Eye (tissue), 1 donor: ENCODE measurements around the gene DAZAP1.
"Not testable (repeated sequence)": the region's sequence is repeated elsewhere in the genome, so short reads cannot be mapped to it uniquely, and the experiment has no call there.

Experiments
- DNase-seq: peaks from one replicate; pipeline ENCODE4 v3.0.0-alpha.2; 2015

DAZAP1 gene

GRCh38 chr19:1411255-1412191 is 4.1 kb downstream of the DAZAP1 start:
- DNase-seq, result peak; percentile 72

- no peak for DNase-seq
These were observed 5.0 kb downstream of the DAZAP1 start for GRCh38 chr19:1412323-1412923.

GRCh38 chr19:1412995-1413800 is 5.8 kb downstream of the DAZAP1 start:
- no peak for DNase-seq

- DNase-seq, result no peak
These were observed 8.8 kb downstream of the DAZAP1 start for GRCh38 chr19:1416014-1416841.

- no peak for DNase-seq
These were observed 9.8 kb downstream of the DAZAP1 start for GRCh38 chr19:1417145-1417544.

GRCh38 chr19:1417681-1418495 is 10.5 kb downstream of the DAZAP1 start:
- no peak for DNase-seq

- no peak for DNase-seq
These were observed 11.1 kb downstream of the DAZAP1 start for GRCh38 chr19:1418496-1418775.

- no peak for DNase-seq
These were observed 11.8 kb downstream of the DAZAP1 start for GRCh38 chr19:1418951-1419738.

- not testable (repeated sequence) for DNase-seq
These were observed 12.7 kb downstream of the DAZAP1 start for GRCh38 chr19:1420085-1420484.

- DNase-seq, result no peak
These were observed 13.2 kb downstream of the DAZAP1 start for GRCh38 chr19:1420590-1420989.

- no peak for DNase-seq
These were observed 14.0 kb downstream of the DAZAP1 start for GRCh38 chr19:1421218-1421957.

- DNase-seq, result no peak
These were observed 14.5 kb downstream of the DAZAP1 start for GRCh38 chr19:1421958-1422305.

- DNase-seq, result no peak
These were observed 15.0 kb downstream of the DAZAP1 start for GRCh38 chr19:1422360-1422759.

GRCh38 chr19:1422943-1423342 is 15.6 kb downstream of the DAZAP1 start:
- no peak for DNase-seq

- DNase-seq, result peak; percentile 58
These were observed 16.2 kb downstream of the DAZAP1 start for GRCh38 chr19:1423436-1424191.

- peak; percentile 73 for DNase-seq
These were observed 17.0 kb downstream of the DAZAP1 start for GRCh38 chr19:1424192-1424955.

- peak; percentile 63 for DNase-seq
These were observed 17.9 kb downstream of the DAZAP1 start for GRCh38 chr19:1425102-1425837.

GRCh38 chr19:1425902-1426301 is 18.5 kb downstream of the DAZAP1 start:
- DNase-seq, result no peak
